HCEC 1CT (cell line): Measurements from ENCODE around the gene SLC7A8.

Experiments
- DNase-seq: peaks from one replicate; pipeline ENCODE4 v3.0.0-alpha.2; 2017

Gene SLC7A8

GRCh38 chr14:23128969-23129758 is 54.3 kb downstream of the SLC7A8 start:
- DNase-seq, result no peak

GRCh38 chr14:23127861-23128260 is 55.6 kb downstream of the SLC7A8 start:
- DNase-seq, result no peak

- no peak for DNase-seq
These were observed 56.7 kb downstream of the SLC7A8 start for GRCh38 chr14:23126548-23127278.

- DNase-seq, result no peak
These were observed 57.4 kb downstream of the SLC7A8 start for GRCh38 chr14:23125933-23126524.

- DNase-seq, result no peak
These were observed 58.4 kb downstream of the SLC7A8 start for GRCh38 chr14:23125011-23125410.

- no peak for DNase-seq
These were observed 59.0 kb downstream of the SLC7A8 start for GRCh38 chr14:23124337-23124954.

- DNase-seq, result no peak
These were observed 60.0 kb downstream of the SLC7A8 start for GRCh38 chr14:23123419-23123818.

GRCh38 chr14:23122086-23122485 is 61.4 kb downstream of the SLC7A8 start:
- DNase-seq, result no peak

- no peak for DNase-seq
These were observed 62.1 kb downstream of the SLC7A8 start for GRCh38 chr14:23121361-23121771.

GRCh38 chr14:23120541-23121251 is 62.8 kb downstream of the SLC7A8 start:
- DNase-seq, result peak; percentile 73

- DNase-seq, result no peak
These were observed 63.8 kb downstream of the SLC7A8 start for GRCh38 chr14:23119363-23120327.

- no peak for DNase-seq
These were observed 64.7 kb downstream of the SLC7A8 start, which contains the start of gene CEBPE for GRCh38 chr14:23118506-23119362. CEBPE (minus strand) TSS chr14:23119255; CDS start chr14:23119091, 164 bp downstream.

GRCh38 chr14:23117371-23118020 is 66.0 kb downstream of the SLC7A8 start:
- DNase-seq, result no peak

- DNase-seq, result no peak
These were observed 67.5 kb downstream of the SLC7A8 start for GRCh38 chr14:23115918-23116317.

GRCh38 chr14:23115039-23115731 is 68.3 kb downstream of the SLC7A8 start:
- DNase-seq, result peak; percentile 98

- no peak for DNase-seq
These were observed 68.8 kb downstream of the SLC7A8 start for GRCh38 chr14:23114669-23115038.

GRCh38 chr14:23114120-23114458 is 69.4 kb downstream of the SLC7A8 start:
- no peak for DNase-seq

GRCh38 chr14:23113431-23114119 is 69.9 kb downstream of the SLC7A8 start:
- DNase-seq, result no peak
